GM13976 (cell line): Measurements from ENCODE around the gene GSE1.

Source experiments
- DNase-seq: peaks from one replicate; pipeline ENCODE4 v3.0.0; 2012; ENCODE audit warnings: low spot score
- CTCF ChIP-seq: IDR thresholded peaks from 2 replicates; pipeline ENCODE4 v1.5.1; 2012; ENCODE audit warnings: borderline replicate concordance, mild to moderate bottlenecking; ENCODE audit not compliant: insufficient read depth; ENCODE audit errors: extremely low read depth, missing control alignments, control extremely low read depth
- in situ Hi-C: fragments of 300-500 bp; cut with MboI; formaldehyde crosslinking; loops from one replicate; pipeline ENCODE4 v1.12.0; 2022; ENCODE audit warnings: low sequenced_read_pairs, mixed read lengths, inconsistent platforms; ENCODE audit not compliant: unreplicated experiment

Gene GSE1

GRCh38 chr16:85650844-85651628, 37.9 kb downstream of the GSE1 start:
- no peak for DNase-seq

GRCh38 chr16:85651629-85652430, 38.7 kb downstream of the GSE1 start:
- in situ Hi-C loops, result no loop called here
- TF ChIP-seq CTCF, result no peak
- no peak for DNase-seq

More at GRCh38 chr16:85650844-85651628, 37.9 kb downstream of the GSE1 start:
- TF ChIP-seq CTCF, result no peak
- in situ Hi-C loops, result no loop called here

- no peak for TF ChIP-seq CTCF
- peak; percentile 64 for DNase-seq
- in situ Hi-C loops, result no loop called here
Measured at GRCh38 chr16:85652431-85653221, 39.5 kb downstream of the GSE1 start.

GRCh38 chr16:85653290-85653891, 40.3 kb downstream of the GSE1 start:
- no peak for DNase-seq
- TF ChIP-seq CTCF, result no peak
- in situ Hi-C loops, result no loop called here

GRCh38 chr16:85654251-85655095, 41.4 kb downstream of the GSE1 start:
- TF ChIP-seq CTCF, result no peak
- DNase-seq, result no peak
- in situ Hi-C loops, result no loop called here
